Trophoblast cell (in vitro differentiated cells and primary cell): ENCODE measurements around the gene CDKAL1.
A peak's percentile ranks its signal among the peaks of the same experiment; 100 is the strongest.

Experiments
- DNase-seq, 2 donors: peaks; one replicate each; pipeline ENCODE4 v3.0.0-alpha.2; 2016
- H2AFZ ChIP-seq: 2 replicates; pipeline ENCODE4 v1.6.1; 2013; ENCODE audit warnings: low read length, moderate library complexity, mild to moderate bottlenecking; ENCODE audit not compliant: insufficient read depth, poor library complexity
- H2AK5ac ChIP-seq: 2 replicates; pipeline ENCODE4 v1.6.1; 2013; ENCODE audit warnings: mild to moderate bottlenecking, low read length
- H2BK120ac ChIP-seq: 2 replicates; pipeline ENCODE4 v1.6.1; 2013; ENCODE audit warnings: low read length, mild to moderate bottlenecking, moderate library complexity; ENCODE audit not compliant: insufficient read depth, poor library complexity
- H2BK12ac ChIP-seq: 2 replicates; pipeline ENCODE4 v1.6.1; 2013; ENCODE audit warnings: mild to moderate bottlenecking, low read length, moderate library complexity
- H2BK5ac ChIP-seq: 2 replicates; pipeline ENCODE4 v1.6.1; 2013; ENCODE audit warnings: low read length, low read depth, moderate library complexity, mild to moderate bottlenecking; ENCODE audit not compliant: poor library complexity
- H3K14ac ChIP-seq: 2 replicates; pipeline ENCODE4 v1.6.1; 2013; ENCODE audit warnings: mild to moderate bottlenecking, low read length
- H3K18ac ChIP-seq: 2 replicates; pipeline ENCODE4 v1.6.1; 2013; ENCODE audit warnings: mild to moderate bottlenecking, low read length
- H3K23ac ChIP-seq: 2 replicates; pipeline ENCODE4 v1.6.1; 2013; ENCODE audit warnings: low read length
- H3K27ac ChIP-seq: 2 replicates; pipeline ENCODE4 v1.5.1; 2013; ENCODE audit warnings: low read depth, mild to moderate bottlenecking, inconsistent platforms, low read length, moderate library complexity
- H3K27me3 ChIP-seq: 2 replicates; pipeline ENCODE4 v1.6.1; 2013; ENCODE audit warnings: inconsistent platforms, mild to moderate bottlenecking, low read length, moderate library complexity; ENCODE audit not compliant: insufficient read depth
- H3K36me3 ChIP-seq, 2 experiments: 1 replicate in 1 of 2; 2 replicates in 1 of 2; pipeline ENCODE4 v1.6.1; 2013; ENCODE audit warnings: low read length in 2 of 2, mild to moderate bottlenecking in 2 of 2, moderate library complexity in 1 of 2; ENCODE audit not compliant: insufficient read depth in 2 of 2, control insufficient read depth in 1 of 2
- H3K4ac ChIP-seq: 2 replicates; pipeline ENCODE4 v1.6.1; 2013; ENCODE audit warnings: low read depth, mild to moderate bottlenecking, low read length, moderate library complexity
- H3K4me1 ChIP-seq, 2 experiments: 1 replicate in 1 of 2; 2 replicates in 1 of 2; pipeline ENCODE4 v1.6.1; 2013; ENCODE audit warnings: low read length in 2 of 2, mild to moderate bottlenecking in 2 of 2, moderate library complexity in 1 of 2; ENCODE audit not compliant: insufficient read depth in 2 of 2, control insufficient read depth in 1 of 2
- H3K4me2 ChIP-seq: 2 replicates; pipeline ENCODE4 v1.6.1; 2013; ENCODE audit warnings: inconsistent platforms, mild to moderate bottlenecking, low read length, moderate library complexity
- H3K4me3 ChIP-seq: 2 replicates; pipeline ENCODE4 v1.5.1; 2013; ENCODE audit warnings: mild to moderate bottlenecking, low read depth, low read length, inconsistent platforms
- H3K79me1 ChIP-seq: one replicate; pipeline ENCODE4 v1.6.1; 2013; ENCODE audit warnings: low read length
- H3K79me2 ChIP-seq: 2 replicates; pipeline ENCODE4 v1.6.1; 2013; ENCODE audit warnings: low read length, mild to moderate bottlenecking; ENCODE audit not compliant: control insufficient read depth, insufficient read depth, poor library complexity
- H3K9ac ChIP-seq: 2 replicates; pipeline ENCODE4 v1.6.1; 2013; ENCODE audit warnings: mild to moderate bottlenecking, low read length
- H3K9me3 ChIP-seq: 2 replicates; pipeline ENCODE4 v1.6.1; 2013; ENCODE audit warnings: low read depth, mild to moderate bottlenecking, control low read depth, inconsistent platforms, low read length; ENCODE audit not compliant: insufficient read depth
- H4K12ac ChIP-seq: 2 replicates; pipeline ENCODE4 v1.6.1; 2013; ENCODE audit warnings: low read depth, mild to moderate bottlenecking, low read length, moderate library complexity
- H4K8ac ChIP-seq: 2 replicates; pipeline ENCODE4 v1.6.1; 2013; ENCODE audit warnings: low read depth, mild to moderate bottlenecking, low read length, moderate library complexity
- H4K91ac ChIP-seq: one replicate; pipeline ENCODE4 v1.6.1; 2013; ENCODE audit warnings: low read depth, mild to moderate bottlenecking, low read length, moderate library complexity
- WGBS: extraction: QIAGEN DNeasy Blood & Tissue Kit; methylation state at CpG from one replicate; pipeline ENCODE4 v1.1.7; 2013; ENCODE audit warnings: missing lambda C conversion rate; ENCODE audit not compliant: insufficient read length, insufficient coverage; ENCODE audit errors: extremely low coverage; 5-methylcytosine and 5-hydroxymethylcytosine counted together

The CDKAL1 gene

DNA sequence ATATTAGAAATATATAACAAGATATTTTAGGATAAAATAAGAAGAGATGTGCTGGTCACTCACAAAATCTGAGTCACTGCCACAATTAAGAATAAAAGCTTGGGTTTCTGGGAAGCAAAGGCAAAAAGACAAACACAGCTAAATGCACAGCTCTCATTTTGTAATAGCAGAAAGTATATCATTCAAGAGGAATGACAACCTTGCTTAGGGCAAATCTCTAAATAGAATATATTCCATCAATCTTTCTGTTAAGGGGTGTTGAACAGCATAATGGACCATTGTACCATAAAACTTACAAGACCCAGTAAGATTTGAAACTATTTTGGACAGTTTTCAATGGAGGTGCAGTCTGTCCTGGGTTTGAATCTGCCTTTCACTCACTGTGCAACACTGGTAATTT, 594.3 kb downstream of the CDKAL1 start:
- Histone ChIP-seq H3K4ac (no peak overlapping the region), H3K4me3 (no peak overlapping the region), H3K36me3 (no peaks in the 10 kb centered on the region), H2AFZ (no peak overlapping the region), H4K8ac (no peak overlapping the region), H3K27ac (no peak overlapping the region), H4K91ac (no peak overlapping the region), H4K12ac (no peak overlapping the region), H2BK120ac (no peak overlapping the region), H2AK5ac (no peak overlapping the region), H2BK12ac (no peak overlapping the region), H2BK5ac (no peak overlapping the region), H3K23ac (no peak overlapping the region), H3K18ac (no peak overlapping the region), H3K27me3 (no peaks in the 10 kb centered on the region), H3K79me1 (no peaks in the 10 kb centered on the region), H3K9me3 (peaks cover 2% of the 10 kb centered on the region), H3K14ac (no peak overlapping the region), H3K4me2 (no peak overlapping the region), H3K4me1 (no peaks in the 10 kb centered on the region), H3K79me2 (no peaks in the 10 kb centered on the region), H3K9ac (no peak overlapping the region)
- no peak for DNase-seq

DNA sequence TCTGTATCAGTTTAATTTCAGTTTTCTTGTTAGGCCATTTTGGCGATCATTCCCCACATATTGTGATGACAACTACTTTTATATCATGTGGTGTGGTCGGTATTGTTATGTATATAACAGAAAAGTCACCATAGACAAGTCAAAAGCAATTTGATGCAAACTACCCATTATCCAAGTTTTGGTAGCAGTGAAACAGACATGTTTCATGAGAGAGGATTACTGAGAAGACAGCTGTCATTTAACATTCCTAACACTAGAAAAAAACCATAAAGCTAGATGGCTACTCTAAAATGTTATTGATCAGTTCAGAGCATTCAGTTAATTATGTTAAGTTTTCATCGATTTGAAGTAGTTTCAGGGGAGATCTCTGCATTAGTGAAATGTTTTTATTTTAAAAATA, 597.1 kb downstream of the CDKAL1 start:
- Histone ChIP-seq H4K91ac (no peak overlapping the region), H3K9ac (no peak overlapping the region), H3K36me3 (no peaks in the 10 kb centered on the region), H3K4me3 (no peak overlapping the region), H3K4ac (no peak overlapping the region), H3K79me1 (no peaks in the 10 kb centered on the region), H4K8ac (no peak overlapping the region), H2BK120ac (no peak overlapping the region), H3K27ac (no peak overlapping the region), H2AK5ac (no peak overlapping the region), H3K4me2 (no peak overlapping the region), H2BK12ac (no peak overlapping the region), H3K27me3 (no peaks in the 10 kb centered on the region), H2AFZ (no peak overlapping the region), H2BK5ac (no peak overlapping the region), H3K14ac (no peak overlapping the region), H3K79me2 (no peaks in the 10 kb centered on the region), H3K9me3 (no peaks in the 10 kb centered on the region), H4K12ac (no peak overlapping the region), H3K23ac (no peak overlapping the region), H3K4me1 (no peaks in the 10 kb centered on the region), H3K18ac (no peak overlapping the region)
- no CpG with 5 or more reads among the region's 3 CpGs for WGBS
- peak in 1 of 2 donors; percentile 30 for DNase-seq

GRCh38 chr6:21132446-21132845, 598.2 kb downstream of the CDKAL1 start:
- Histone ChIP-seq H3K79me1 (no peaks in the 10 kb centered on the region), H3K27me3 (no peaks in the 10 kb centered on the region), H3K23ac (no peak overlapping the region), H3K79me2 (no peaks in the 10 kb centered on the region), H3K27ac (no peak overlapping the region), H2AFZ (no peak overlapping the region), H2BK5ac (no peak overlapping the region), H4K8ac (no peak overlapping the region), H2BK12ac (no peak overlapping the region), H3K18ac (no peak overlapping the region), H3K4me2 (no peak overlapping the region), H3K14ac (no peak overlapping the region), H3K9me3 (no peaks in the 10 kb centered on the region), H3K9ac (no peak overlapping the region), H3K36me3 (no peaks in the 10 kb centered on the region), H4K91ac (no peak overlapping the region), H2AK5ac (no peak overlapping the region), H3K4me1 (no peaks in the 10 kb centered on the region), H4K12ac (no peak overlapping the region), H3K4me3 (no peak overlapping the region), H3K4ac (no peak overlapping the region), H2BK120ac (no peak overlapping the region)
- DNase-seq: no peak
- WGBS: no CpG with 5 or more reads among the region's 1 CpG

DNA sequence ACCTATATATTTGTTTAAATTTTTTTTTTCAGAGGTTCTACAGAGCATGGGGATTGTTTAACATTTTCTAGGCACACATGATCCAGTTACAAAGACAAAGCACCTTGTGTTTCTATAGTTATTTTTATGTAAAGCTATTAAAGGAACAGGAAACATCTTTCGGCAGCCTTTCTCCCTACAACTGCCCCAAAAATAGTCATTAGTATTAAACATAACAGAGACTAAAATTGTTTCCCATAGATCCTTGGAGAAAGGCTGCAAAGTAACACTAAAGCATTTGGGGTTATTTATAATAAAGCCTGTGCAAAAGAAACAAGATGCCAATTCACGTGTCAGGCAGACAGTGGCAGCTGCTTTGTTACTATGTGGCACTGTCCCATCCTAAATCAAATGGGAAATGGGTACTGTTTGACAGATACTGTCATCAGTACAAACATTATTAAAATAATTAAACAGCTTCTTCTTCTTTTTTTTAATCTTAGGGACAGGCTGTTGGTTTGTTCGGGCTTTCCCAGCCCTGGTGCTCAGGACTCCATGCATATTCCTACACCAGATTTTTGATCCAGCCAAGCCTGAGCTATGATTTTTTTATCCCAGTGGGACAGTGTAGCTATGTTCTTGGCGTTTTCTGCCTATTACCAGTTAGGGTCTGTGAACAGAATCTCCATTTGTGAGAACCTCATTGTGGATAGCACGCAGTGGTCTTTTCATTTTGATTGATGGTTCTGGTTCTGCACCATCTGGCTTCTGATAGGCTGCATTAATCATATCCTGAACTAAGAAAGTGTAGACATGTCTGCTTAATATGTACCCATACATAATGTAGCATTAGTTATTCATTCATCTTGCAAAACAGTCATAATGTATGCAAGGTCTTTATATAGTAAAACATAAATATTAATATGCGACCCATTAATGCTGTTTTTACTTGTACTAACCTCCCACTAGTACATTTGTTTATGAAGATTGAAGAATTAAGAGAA, 598.9 kb downstream of the CDKAL1 start:
- Histone ChIP-seq H3K79me1 (no peaks in the 10 kb centered on the region), H3K4me3 (no peak overlapping the region), H2BK120ac (no peak overlapping the region), H2BK12ac (no peak overlapping the region), H3K36me3 (no peaks in the 10 kb centered on the region), H3K18ac (no peak overlapping the region), H4K91ac (no peak overlapping the region), H3K4me1 (no peaks in the 10 kb centered on the region), H3K27me3 (no peaks in the 10 kb centered on the region), H4K8ac (no peak overlapping the region), H3K9ac (no peak overlapping the region), H4K12ac (no peak overlapping the region), H3K4me2 (no peak overlapping the region), H3K79me2 (no peaks in the 10 kb centered on the region), H2AFZ (no peak overlapping the region), H2BK5ac (no peak overlapping the region), H2AK5ac (no peak overlapping the region), H3K27ac (no peak overlapping the region), H3K14ac (no peak overlapping the region), H3K9me3 (no peaks in the 10 kb centered on the region), H3K23ac (no peak overlapping the region), H3K4ac (no peak overlapping the region)
- no CpG with 5 or more reads among the region's 6 CpGs for WGBS
- DNase-seq: no peak
